Stimulated activated CD8-positive, alpha-beta memory T cell treated with anti-CD3 and anti-CD28 coated beads, Interleukin-15, amount 100 ng/mL, for 24 hours (primary cell): ENCODE measurements around the gene GDPD3.
"Not testable (repeated sequence)": the region's sequence is repeated elsewhere in the genome, so short reads cannot be mapped to it uniquely, and the experiment has no call there.

Source experiments
- DNase-seq: peaks from one replicate; pipeline ENCODE4 v3.0.0-alpha.2; 2020; ENCODE audit warnings: low read depth

Gene GDPD3

GRCh38 chr16:30113031-30113710, at the start of gene GDPD3:
GDPD3 (minus strand) TSS chr16:30113537; CDS start chr16:30113478, 59 bp downstream.
- DNase-seq: no peak

- DNase-seq: no peak
These were observed 43.9 kb upstream of the GDPD3 start for GRCh38 chr16:30157214-30157613.

- DNase-seq: no peak
These were observed 41.9 kb upstream of the GDPD3 start for GRCh38 chr16:30155188-30155587.

- DNase-seq: no peak
These were observed 39.2 kb upstream of the GDPD3 start for GRCh38 chr16:30152517-30152916.

- DNase-seq: no peak
These were observed 37.8 kb upstream of the GDPD3 start for GRCh38 chr16:30151091-30151490.

- DNase-seq: no peak
These were observed 36.1 kb upstream of the GDPD3 start for GRCh38 chr16:30149250-30149930.

- no peak for DNase-seq
These were observed 34.6 kb upstream of the GDPD3 start for GRCh38 chr16:30147843-30148510.

- no peak for DNase-seq
These were observed 32.3 kb upstream of the GDPD3 start for GRCh38 chr16:30145657-30146056.

- no peak for DNase-seq
These were observed 31.6 kb upstream of the GDPD3 start for GRCh38 chr16:30144917-30145316.

GRCh38 chr16:30144017-30144416, 30.7 kb upstream of the GDPD3 start:
- no peak for DNase-seq

GRCh38 chr16:30143347-30143702, 30.0 kb upstream of the GDPD3 start:
- no peak for DNase-seq

GRCh38 chr16:30142672-30143346, 29.5 kb upstream of the GDPD3 start:
- DNase-seq: no peak

GRCh38 chr16:30141750-30142149, 28.4 kb upstream of the GDPD3 start:
- DNase-seq: no peak

- no peak for DNase-seq
These were observed 26.5 kb upstream of the GDPD3 start for GRCh38 chr16:30139583-30140481.

GRCh38 chr16:30137897-30138296, 24.6 kb upstream of the GDPD3 start:
- no peak for DNase-seq

GRCh38 chr16:30136971-30137605, 23.8 kb upstream of the GDPD3 start:
- DNase-seq: no peak

- no peak for DNase-seq
These were observed 19.3 kb upstream of the GDPD3 start for GRCh38 chr16:30132591-30132990.

GRCh38 chr16:30131869-30132475, 18.6 kb upstream of the GDPD3 start:
- no peak for DNase-seq

- DNase-seq: no peak
These were observed 14.7 kb upstream of the GDPD3 start for GRCh38 chr16:30127993-30128392.

GRCh38 chr16:30125690-30126089, 12.4 kb upstream of the GDPD3 start:
- not testable (repeated sequence) for DNase-seq

- DNase-seq: no peak
These were observed 11.6 kb upstream of the GDPD3 start for GRCh38 chr16:30124985-30125379.
